Tibial artery (tissue), 4 donors: ENCODE results near the gene PRIMPOL.
"Not testable (repeated sequence)": the region's sequence is repeated elsewhere in the genome, so short reads cannot be mapped to it uniquely, and the experiment has no call there.

Source experiments
- DNase-seq, 2 donors: peaks; one replicate each; pipeline ENCODE4 v3.0.0-alpha.2; 2019
- H3K27ac ChIP-seq, 2 donors: fragments of 200-600 bp; sonication (generic) in 1 of 2; 1 replicate in 1 of 2; 2 replicates in 1 of 2; pipeline ENCODE4 v1.5.1; 2018 to 2019; ENCODE audit warnings: mild to moderate bottlenecking in 1 of 2
- H3K27me3 ChIP-seq, 2 donors: fragments of 200-600 bp; sonication (generic) in 1 of 2; one replicate each; pipeline versions ENCODE4 v1.5.1 to v1.6.0; 2016 to 2019
- H3K36me3 ChIP-seq, 3 donors: fragments of 200-600 bp; sonication (generic) in 2 of 3; one replicate each; pipeline ENCODE4 v1.5.1; 2016 to 2019; ENCODE audit warnings: mild to moderate bottlenecking in 2 of 3
- H3K4me1 ChIP-seq, 4 donors: fragments of 200-600 bp; sonication (generic) in 2 of 4; 1 replicate in 3 of 4; 2 replicates in 1 of 4; pipeline ENCODE4 v1.5.1; 2016 to 2019
- H3K4me3 ChIP-seq, 2 donors: fragments of 200-600 bp; sonication (generic) in 1 of 2; 1 replicate in 1 of 2; 2 replicates in 1 of 2; pipeline ENCODE4 v1.5.1; 2018 to 2019; ENCODE audit warnings: mild to moderate bottlenecking in 2 of 2
- H3K9me3 ChIP-seq, 3 donors: fragments of 200-600 bp; sonication (generic) in 1 of 3; one replicate each; pipeline ENCODE4 v1.5.1; 2016 to 2019
- CTCF ChIP-seq, 2 experiments: fragments of 200-600 bp in 1 of 2; fragments of 450-650 bp in 1 of 2; IDR thresholded peaks; one replicate each; pipeline ENCODE4 v1.5.1; 2017 to 2019; ENCODE audit warnings: antibody characterized with exemption in 2 of 2, mild to moderate bottlenecking in 1 of 2, moderate library complexity in 1 of 2
- intact Hi-C: fragments of 100-400 bp; cut with DNase I; formaldehyde crosslinking; loops from one replicate; pipeline ENCODE4 v1.15.0; 2023; ENCODE audit warnings: low total_unique reads

Gene PRIMPOL

DNA sequence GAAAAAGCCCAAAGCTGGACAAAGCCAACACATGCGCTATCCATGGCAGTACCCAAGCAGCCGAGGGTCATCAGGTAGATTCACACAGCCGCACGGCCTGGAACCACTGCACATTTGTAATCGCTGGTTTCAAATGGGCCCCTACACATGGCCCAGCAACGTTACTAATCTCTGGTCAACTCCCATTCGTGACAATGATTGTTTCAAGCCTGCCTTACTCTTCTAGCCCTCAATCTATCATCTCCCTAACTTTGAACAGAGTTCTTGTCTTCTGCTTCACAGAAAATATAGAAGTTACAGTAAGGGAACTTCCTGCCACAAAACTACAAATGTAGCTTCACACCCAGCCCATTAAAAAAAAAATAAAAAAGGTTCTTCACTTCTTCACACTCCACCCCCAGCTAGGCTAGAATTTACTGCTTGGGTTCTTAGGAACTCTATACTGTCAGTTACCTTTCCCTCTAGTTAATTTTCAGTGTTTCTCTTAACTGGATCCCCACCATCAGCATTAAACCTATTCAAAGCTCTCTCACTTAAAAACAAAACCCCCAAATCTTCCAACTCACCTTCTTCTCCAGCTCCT lies 24.5 kb upstream of the PRIMPOL start:
- no peak overlapping the region for H3K4me3 ChIP-seq
- no peak for DNase-seq
- TF ChIP-seq CTCF (IDR thresholded peaks at IDR 0.05), result no peak
- no peaks in the 10 kb centered on the region for H3K27me3 ChIP-seq
- H3K27ac ChIP-seq, result no peak overlapping the region
- H3K4me1 ChIP-seq, result no peaks in the 10 kb centered on the region
- intact Hi-C loops, result loop anchor here (10.0 kb wide), 1 partner anchor 360 kb away; no protein-coding TSS in a partner anchor
- H3K36me3 ChIP-seq, result peaks cover 27 to 42% (median 31%) of the 10 kb centered on the region in 3 donors
- H3K9me3 ChIP-seq, result no peaks in the 10 kb centered on the region

DNA sequence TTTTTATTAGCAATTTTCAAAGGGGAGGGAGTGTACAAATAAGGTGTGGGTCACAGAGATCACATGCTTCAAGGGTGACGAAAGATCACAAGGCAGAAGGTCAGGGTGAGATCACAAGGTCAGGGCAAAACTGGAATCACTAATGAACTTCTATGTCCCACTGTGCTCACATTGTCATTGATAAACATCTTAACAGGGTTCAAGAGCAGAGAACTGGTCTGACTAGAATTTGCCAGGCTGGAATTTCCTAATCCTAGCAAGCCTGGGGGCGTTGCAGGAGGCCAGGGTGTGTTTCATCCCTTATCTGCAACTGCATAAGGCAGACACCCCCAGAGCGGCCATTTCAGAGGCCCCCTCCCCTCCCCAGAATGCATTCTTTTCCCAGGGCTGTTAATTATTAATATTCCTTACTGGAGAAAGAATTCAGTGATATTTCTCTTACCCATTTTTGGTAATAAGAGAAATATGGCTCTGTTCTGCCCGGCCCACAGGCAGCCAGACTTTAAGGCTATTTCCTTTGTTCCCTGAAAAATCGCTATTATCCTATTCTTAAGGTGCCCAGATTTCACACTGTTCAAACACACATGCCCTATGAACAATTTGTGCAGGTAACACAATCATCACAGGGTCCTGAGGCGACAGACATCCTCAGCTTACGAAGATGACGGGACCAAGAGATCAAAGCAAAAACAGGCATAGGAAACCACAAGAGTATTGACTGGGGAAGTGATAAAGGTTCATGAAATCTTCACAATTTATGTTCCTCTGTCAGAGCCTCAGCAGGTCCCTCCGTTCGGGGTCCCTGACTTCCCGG lies 23.5 kb upstream of the PRIMPOL start:
- DNase-seq, H3K27ac ChIP-seq, H3K4me3 ChIP-seq, H3K27me3 ChIP-seq, H3K9me3 ChIP-seq, H3K4me1 ChIP-seq: not testable (repeated sequence)
- peaks cover 36 to 51% (median 41%) of the 10 kb centered on the region in 3 donors for H3K36me3 ChIP-seq
- intact Hi-C loops, result loop anchor here (10.0 kb wide), 1 partner anchor 361 kb away; no protein-coding TSS in a partner anchor

DNA sequence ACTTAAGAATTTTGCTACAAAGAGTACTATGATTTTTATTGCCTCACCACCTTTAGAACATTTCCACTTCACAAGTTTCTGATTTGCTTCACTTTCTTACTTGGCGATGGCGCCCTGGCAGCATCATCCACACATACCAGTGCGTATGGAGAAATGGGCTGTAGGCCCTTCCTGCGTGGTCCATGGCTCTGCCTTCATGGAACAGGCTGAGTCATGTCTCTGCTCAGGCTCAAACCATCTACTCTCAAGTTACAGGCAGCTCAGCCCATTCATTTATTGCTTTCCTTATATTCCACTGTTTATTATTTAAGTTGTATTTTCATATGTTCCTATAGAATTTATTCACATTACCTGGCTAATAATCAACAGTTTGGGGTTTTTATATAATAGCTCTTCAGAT lies 21.4 kb upstream of the PRIMPOL start:
- intact Hi-C loops, result loop anchor here (10.0 kb wide), 1 partner anchor 363 kb away; no protein-coding TSS in a partner anchor
- Histone ChIP-seq H3K27me3 (no peaks in the 10 kb centered on the region), H3K36me3 (peaks cover 54 to 64% (median 57%) of the 10 kb centered on the region in 3 donors), H3K4me3 (no peak overlapping the region), H3K4me1 (no peaks in the 10 kb centered on the region), H3K9me3 (no peaks in the 10 kb centered on the region), H3K27ac (no peak overlapping the region)
- no peak for TF ChIP-seq CTCF (IDR thresholded peaks at IDR 0.05)
- no peak for DNase-seq

DNA sequence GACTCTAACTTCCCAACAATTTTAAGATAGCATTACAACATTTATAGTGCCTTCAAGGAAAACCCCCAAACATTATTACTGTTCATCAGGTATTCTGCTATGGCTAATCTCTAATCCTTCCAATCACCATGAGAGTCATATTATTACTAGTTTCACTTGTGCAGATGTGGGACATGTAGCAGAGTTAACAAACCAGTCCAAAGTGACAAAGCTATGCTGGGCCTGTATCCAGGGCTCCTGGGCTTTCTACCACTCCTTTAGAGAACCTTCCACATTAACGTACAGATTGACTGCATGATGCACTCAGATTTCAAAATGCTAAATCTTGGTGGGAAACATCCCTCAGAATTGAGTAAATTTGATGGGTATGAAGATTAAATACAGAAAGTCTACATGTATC lies 16.7 kb upstream of the PRIMPOL start:
- Histone ChIP-seq H3K27ac (no peak overlapping the region), H3K36me3 (peaks cover 80 to 85% (median 81%) of the 10 kb centered on the region in 3 donors), H3K4me3 (no peak overlapping the region), H3K9me3 (no peaks in the 10 kb centered on the region), H3K4me1 (no peaks in the 10 kb centered on the region), H3K27me3 (no peaks in the 10 kb centered on the region)
- no peak for TF ChIP-seq CTCF (IDR thresholded peaks at IDR 0.05)
- no peak for DNase-seq
- intact Hi-C loops, result no loop called here

DNA sequence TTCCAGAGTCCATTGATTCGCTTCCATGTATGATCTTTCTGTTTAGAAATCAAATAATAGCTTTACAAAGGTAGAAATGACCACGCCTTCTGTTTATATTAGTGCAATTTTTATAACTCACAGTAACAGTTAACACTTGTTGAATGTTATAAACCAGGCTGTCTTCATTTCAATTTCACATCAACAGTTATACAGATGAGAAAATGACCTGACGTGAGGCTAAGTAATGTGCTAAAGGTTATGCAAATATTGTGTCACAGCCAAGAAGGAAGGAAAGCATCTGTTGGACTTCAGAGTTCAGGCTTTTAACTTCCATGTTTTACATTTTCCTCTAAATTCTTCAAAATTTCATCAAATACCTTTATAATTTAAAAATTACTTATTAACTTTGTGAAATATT lies 14.2 kb upstream of the PRIMPOL start:
- H3K36me3 ChIP-seq, result peaks cover 59 to 66% (median 61%) of the 10 kb centered on the region in 3 donors

More for the DNA sequence above, 14.2 kb upstream of the PRIMPOL start:
- Histone ChIP-seq H3K27me3 (no peaks in the 10 kb centered on the region), H3K27ac (no peak overlapping the region), H3K4me1 (peaks cover 0 to 7% (median 2%) of the 10 kb centered on the region in 4 donors), H3K9me3 (no peaks in the 10 kb centered on the region), H3K4me3 (no peak overlapping the region)
- intact Hi-C loops, result no loop called here
- no peak for DNase-seq
- TF ChIP-seq CTCF (IDR thresholded peaks at IDR 0.05), result no peak
